Smooth muscle cell (in vitro differentiated cells): Measurements from ENCODE around the gene PIGN. TPM values are rescaled to one million over a fixed set of nuclear protein-coding genes. Genes with fewer than 3 reads are reported as not detected.
A peak's percentile ranks its signal among the peaks of the same experiment; 100 is the strongest.

ENCODE experiments used
- DNase-seq: peaks from one replicate; lab custom pipeline; 2025; ENCODE audit not compliant: unreplicated experiment; lab: John Stamatoyannopoulos, UW
- H2AFZ ChIP-seq: fragments of 200-600 bp; sonication (generic); 2 replicates; pipeline ENCODE4 v1.6.0; 2016; ENCODE audit warnings: antibody characterized with exemption, low read depth, mild to moderate bottlenecking
- H3F3A ChIP-seq: fragments of 200-600 bp; sonication (generic); 2 replicates; pipeline ENCODE4 v1.6.0; 2017; ENCODE audit warnings: antibody characterized with exemption, low read depth
- H3K27ac ChIP-seq: fragments of 200-600 bp; sonication (generic); 2 replicates; pipeline ENCODE4 v1.5.1; 2016; ENCODE audit warnings: low read depth, mild to moderate bottlenecking
- H3K27me3 ChIP-seq: fragments of 200-600 bp; sonication (generic); 2 replicates; pipeline ENCODE4 v1.6.1; 2016; ENCODE audit warnings: low read depth, mild to moderate bottlenecking
- H3K36me3 ChIP-seq: fragments of 200-600 bp; sonication (generic); 2 replicates; pipeline ENCODE4 v1.5.1; 2016; ENCODE audit warnings: low read depth
- H3K4me1 ChIP-seq: fragments of 200-600 bp; sonication (generic); 2 replicates; pipeline ENCODE4 v1.5.1; 2016; ENCODE audit warnings: low read depth
- H3K4me2 ChIP-seq: fragments of 200-600 bp; sonication (generic); 2 replicates; pipeline ENCODE4 v1.6.0; 2016; ENCODE audit warnings: mild to moderate bottlenecking
- H3K4me3 ChIP-seq: fragments of 200-600 bp; sonication (generic); 2 replicates; pipeline ENCODE4 v1.5.1; 2016; ENCODE audit warnings: mild to moderate bottlenecking
- H3K79me2 ChIP-seq: fragments of 200-600 bp; sonication (generic); 2 replicates; pipeline ENCODE4 v1.6.0; 2016; ENCODE audit warnings: low read depth, mild to moderate bottlenecking
- H3K9ac ChIP-seq: fragments of 200-600 bp; sonication (generic); 2 replicates; pipeline ENCODE4 v1.6.0; 2016; ENCODE audit warnings: low read depth
- H3K9me3 ChIP-seq: fragments of 200-600 bp; sonication (generic); replicated peaks from 2 replicates; pipeline ENCODE4 v1.5.1; 2016; ENCODE audit warnings: low read depth
- H4K20me1 ChIP-seq: fragments of 200-600 bp; sonication (generic); 2 replicates; pipeline ENCODE4 v1.6.0; 2016; ENCODE audit warnings: low read depth
- CTCF ChIP-seq: fragments of 200-600 bp; sonication (generic); IDR thresholded peaks from 2 replicates; pipeline ENCODE4 v1.5.1; 2017; ENCODE audit warnings: borderline replicate concordance, mild to moderate bottlenecking, antibody characterized with exemption; ENCODE audit not compliant: insufficient read depth, poor library complexity, severe bottlenecking
- WGBS: methylation state at CpG from one replicate; pipeline ENCODE4 v1.1.7; 2016; ENCODE audit warnings: low lambda C conversion rate; 5-methylcytosine and 5-hydroxymethylcytosine counted together
- polyA plus RNA-seq: library from polyadenylated mRNA; unstranded; fragments of >200 nt; fragmentation: Nextera tagmentation; extraction: Ambion mirVana; gene quantifications from 2 replicates; pipeline ENCODE4 v1.2.1, GENCODE V29; 2016
- total RNA-seq: library from RNA; depleted of rRNA; stranded (reverse); fragments of >200 nt; gene quantifications from 2 replicates; pipeline ENCODE4 v1.2.3, GENCODE V29; 2014

Gene PIGN
- total and polyA plus RNA-seq, 2 experiments from 2014 or later, result 14.3 to 31.8 TPM

- no peak overlapping the region for H3K4me3 ChIP-seq
- peaks cover 6% of the 10 kb centered on the region for H3K9me3 ChIP-seq
- no peaks in the 10 kb centered on the region for H3K36me3 ChIP-seq
- H3K4me1 ChIP-seq, result no peaks in the 10 kb centered on the region
- H3K79me2 ChIP-seq, result no peaks in the 10 kb centered on the region
- TF ChIP-seq CTCF, result no peak
- no peaks in the 10 kb centered on the region for H4K20me1 ChIP-seq
- no peaks in the 10 kb centered on the region for H3K27me3 ChIP-seq
- no peak overlapping the region for H3K9ac ChIP-seq
- DNase-seq, result no peak
- H3K4me2 ChIP-seq, result no peak overlapping the region
- WGBS, result 57% methylated on average over 3 of the region's 3 CpGs
- H3F3A ChIP-seq, result no peaks in the 10 kb centered on the region
- no peak overlapping the region for H3K27ac ChIP-seq
- H2AFZ ChIP-seq, result no peak overlapping the region
These were observed 177.3 kb downstream of the PIGN start for GRCh38 chr18:62009521-62009920.

- Histone ChIP-seq H2AFZ (no peak overlapping the region), H3K27ac (no peak overlapping the region), H3K9me3 (peaks cover 4% of the 10 kb centered on the region), H3K27me3 (no peaks in the 10 kb centered on the region), H3K4me3 (no peak overlapping the region), H4K20me1 (no peaks in the 10 kb centered on the region), H3K79me2 (no peaks in the 10 kb centered on the region), H3K9ac (no peak overlapping the region), H3K4me2 (no peak overlapping the region), H3K36me3 (no peaks in the 10 kb centered on the region), H3K4me1 (no peaks in the 10 kb centered on the region), H3F3A (peaks cover 9% of the 10 kb centered on the region)
- TF ChIP-seq CTCF, result no peak
- no peak for DNase-seq
These were observed 185.5 kb downstream of the PIGN start for GRCh38 chr18:62001396-62001795.

GRCh38 chr18:61998957-61999356 is 187.9 kb downstream of the PIGN start:
- Histone ChIP-seq H4K20me1 (no peaks in the 10 kb centered on the region), H3K27ac (peak overlapping the region; percentile 81), H3K9ac (no peak overlapping the region), H3K4me1 (no peaks in the 10 kb centered on the region), H3K36me3 (no peaks in the 10 kb centered on the region), H3K4me3 (no peak overlapping the region), H3F3A (peaks cover 9% of the 10 kb centered on the region), H3K4me2 (peak overlapping the region; percentile 26), H3K9me3 (no peaks in the 10 kb centered on the region), H3K27me3 (no peaks in the 10 kb centered on the region), H2AFZ (no peak overlapping the region), H3K79me2 (no peaks in the 10 kb centered on the region)
- TF ChIP-seq CTCF, result no peak
- no peak for DNase-seq

- Histone ChIP-seq H3K4me3 (no peak overlapping the region), H3K9me3 (no peaks in the 10 kb centered on the region), H3K4me1 (peaks cover under 1% of the 10 kb centered on the region), H3K79me2 (no peaks in the 10 kb centered on the region), H4K20me1 (no peaks in the 10 kb centered on the region), H3K27me3 (no peaks in the 10 kb centered on the region), H2AFZ (no peak overlapping the region), H3F3A (peaks cover 12% of the 10 kb centered on the region), H3K9ac (no peak overlapping the region), H3K4me2 (peak overlapping the region; percentile 26), H3K27ac (peak overlapping the region; percentile 81), H3K36me3 (no peaks in the 10 kb centered on the region)
- no peak for TF ChIP-seq CTCF
- 88% methylated on average over 7 of the region's 7 CpGs for WGBS
- DNase-seq, result no peak
These were observed 188.5 kb downstream of the PIGN start for GRCh38 chr18:61998335-61998734.
